H9 (cell line): ENCODE measurements around the gene CCDC34. TPM values are rescaled to one million over a fixed set of nuclear protein-coding genes. Genes with fewer than 3 reads are reported as not detected.

Experiments
- DNase-seq: peaks from one replicate; pipeline ENCODE4 v3.0.0-alpha.2; 2017
- H2AFZ ChIP-seq: one replicate; pipeline ENCODE4 v1.6.1; 2013; ENCODE audit warnings: mild to moderate bottlenecking, low read length, control low read depth, moderate library complexity
- H2AK5ac ChIP-seq: 2 replicates; pipeline ENCODE4 v1.6.1; 2013; ENCODE audit warnings: low read length, control low read depth, mixed read lengths; ENCODE audit not compliant: insufficient read length
- H2BK120ac ChIP-seq: one replicate; pipeline ENCODE4 v1.6.1; 2013; ENCODE audit warnings: low read depth, mild to moderate bottlenecking, low read length, control low read depth, inconsistent platforms; ENCODE audit not compliant: poor library complexity, severe bottlenecking
- H2BK12ac ChIP-seq: 2 replicates; pipeline ENCODE4 v1.6.1; 2013; ENCODE audit warnings: low read length, control low read depth, mixed read lengths, low read depth; ENCODE audit not compliant: insufficient read length
- H2BK15ac ChIP-seq: 2 replicates; pipeline ENCODE4 v1.6.1; 2013; ENCODE audit warnings: low read depth, low read length, control low read depth
- H2BK20ac ChIP-seq: one replicate; pipeline ENCODE4 v1.6.1; 2013; ENCODE audit warnings: low read depth, mild to moderate bottlenecking, low read length, control low read depth, inconsistent platforms; ENCODE audit not compliant: poor library complexity, severe bottlenecking
- H2BK5ac ChIP-seq: 2 replicates; pipeline ENCODE4 v1.6.1; 2013; ENCODE audit warnings: low read length, control low read depth, mixed read lengths; ENCODE audit not compliant: insufficient read length
- H3K14ac ChIP-seq: 2 replicates; pipeline ENCODE4 v1.6.1; 2013; ENCODE audit warnings: low read length, control low read depth; ENCODE audit not compliant: insufficient read depth
- H3K18ac ChIP-seq: 2 replicates; pipeline ENCODE4 v1.6.1; 2013; ENCODE audit warnings: low read depth, mild to moderate bottlenecking, mixed read lengths, low read length, control low read depth; ENCODE audit not compliant: insufficient read length
- H3K23ac ChIP-seq: 2 replicates; pipeline ENCODE4 v1.6.1; 2013; ENCODE audit warnings: low read length, control low read depth, mixed read lengths, low read depth; ENCODE audit not compliant: insufficient read length
- H3K23me2 ChIP-seq: 2 replicates; pipeline ENCODE4 v1.6.1; 2013; ENCODE audit warnings: low read depth, mild to moderate bottlenecking, mixed read lengths, low read length, control low read depth; ENCODE audit not compliant: insufficient read length, poor library complexity, severe bottlenecking
- H3K27ac ChIP-seq: 2 replicates; pipeline ENCODE4 v1.5.1; 2013; ENCODE audit warnings: low read length, control low read depth, mixed read lengths, low read depth; ENCODE audit not compliant: insufficient read length
- H3K27me3 ChIP-seq: 2 replicates; pipeline ENCODE4 v1.6.1; 2013; ENCODE audit warnings: low read length, control low read depth, inconsistent platforms; ENCODE audit not compliant: insufficient read depth
- H3K4ac ChIP-seq: 2 replicates; pipeline ENCODE4 v1.6.1; 2013; ENCODE audit warnings: low read depth, mild to moderate bottlenecking, control low read depth, inconsistent platforms, low read length, moderate library complexity
- H3K4me1 ChIP-seq: 2 replicates; pipeline ENCODE4 v1.6.1; 2013; ENCODE audit warnings: low read length, control low read depth, inconsistent platforms; ENCODE audit not compliant: insufficient read depth
- H3K4me2 ChIP-seq: 2 replicates; pipeline ENCODE4 v1.6.1; 2013; ENCODE audit warnings: low read length, control low read depth, mixed read lengths; ENCODE audit not compliant: insufficient read length, insufficient read depth
- H3K56ac ChIP-seq: 2 replicates; pipeline ENCODE4 v1.6.1; 2013; ENCODE audit warnings: low read depth, mild to moderate bottlenecking, mixed read lengths, low read length, control low read depth; ENCODE audit not compliant: insufficient read length
- H3K79me1 ChIP-seq: 2 replicates; pipeline ENCODE4 v1.6.1; 2013; ENCODE audit warnings: low read depth, mild to moderate bottlenecking, moderate library complexity, low read length, control low read depth, inconsistent platforms; ENCODE audit not compliant: insufficient read depth, poor library complexity, severe bottlenecking
- H3K79me2 ChIP-seq: 2 replicates; pipeline ENCODE4 v1.6.1; 2013; ENCODE audit warnings: low read length, control low read depth, inconsistent platforms; ENCODE audit not compliant: insufficient read depth
- H3K9ac ChIP-seq: 2 replicates; pipeline ENCODE4 v1.6.1; 2013; ENCODE audit warnings: low read length, control low read depth, mixed read lengths; ENCODE audit not compliant: insufficient read length; ENCODE audit errors: extremely low read depth
- H3K9me3 ChIP-seq: one replicate; pipeline ENCODE4 v1.6.1; 2013; ENCODE audit warnings: low read depth, low read length, inconsistent platforms; ENCODE audit not compliant: control insufficient read depth
- H3T11ph ChIP-seq: one replicate; pipeline ENCODE4 v1.6.1; 2013; ENCODE audit warnings: mild to moderate bottlenecking, low read length, control low read depth, inconsistent platforms
- H4K20me1 ChIP-seq: one replicate; pipeline ENCODE4 v1.6.1; 2013; ENCODE audit not compliant: control insufficient read depth, insufficient read length, insufficient read depth
- H4K5ac ChIP-seq: 2 replicates; pipeline ENCODE4 v1.6.1; 2013; ENCODE audit warnings: low read depth, mild to moderate bottlenecking, mixed read lengths, low read length, control low read depth; ENCODE audit not compliant: insufficient read length
- H4K8ac ChIP-seq: replicated peaks from 2 replicates; pipeline ENCODE4 v1.6.1; 2013; ENCODE audit warnings: low read length, control low read depth, mixed read lengths, low read depth; ENCODE audit not compliant: insufficient read length
- H4K91ac ChIP-seq: 2 replicates; pipeline ENCODE4 v1.6.1; 2013; ENCODE audit warnings: low read depth, mild to moderate bottlenecking, moderate library complexity, mixed read lengths, low read length, control low read depth; ENCODE audit not compliant: insufficient read length
- H3K27ac Mint-ChIP-seq, 3 experiments: 2 replicates in 2 of 3; 3 replicates in 1 of 3; pipeline ENCODE4 v1.8.0; 2020 to 2021; ENCODE audit warnings: mixed read lengths in 3 of 3, mild to moderate bottlenecking in 1 of 3, moderate library complexity in 1 of 3
- H3K27me3 Mint-ChIP-seq: 2 replicates; pipeline ENCODE4 v1.8.0; 2021; ENCODE audit warnings: low read depth, mild to moderate bottlenecking, moderate library complexity, mixed read lengths
- H3K36me3 Mint-ChIP-seq, 3 experiments: 2 replicates in 2 of 3; 3 replicates in 1 of 3; pipeline ENCODE4 v1.8.0; 2020 to 2021; ENCODE audit warnings: low read depth in 3 of 3, mixed read lengths in 3 of 3; ENCODE audit not compliant: insufficient read depth in 1 of 3
- H3K4me1 Mint-ChIP-seq, 2 experiments: 2 replicates each; pipeline ENCODE4 v1.8.0; 2020; ENCODE audit warnings: mixed read lengths in 2 of 2
- H3K4me3 Mint-ChIP-seq, 2 experiments: 2 replicates in 1 of 2; 3 replicates in 1 of 2; pipeline ENCODE4 v1.8.0; 2020 to 2021; ENCODE audit warnings: mild to moderate bottlenecking in 2 of 2, mixed read lengths in 2 of 2, moderate library complexity in 1 of 2
- H3K9me3 Mint-ChIP-seq, 2 experiments: 2 replicates in 1 of 2; 3 replicates in 1 of 2; pipeline ENCODE4 v1.8.0; 2020; ENCODE audit warnings: mild to moderate bottlenecking in 2 of 2, mixed read lengths in 2 of 2, moderate library complexity in 1 of 2
- WGBS: extraction: QIAGEN DNeasy Blood & Tissue Kit; methylation state at CpG from one replicate; pipeline ENCODE4 v1.1.7; 2013; ENCODE audit warnings: missing lambda C conversion rate, low lambda C conversion rate, mixed read lengths; ENCODE audit not compliant: insufficient read length; ENCODE audit errors: extremely low coverage; 5-methylcytosine and 5-hydroxymethylcytosine counted together
- total RNA-seq: library from RNA; stranded (reverse); gene quantifications from 2 replicates; pipeline ENCODE4 v1.2.1, GENCODE V29; 2021
- TF ChIP-seq, protein P1 (sequence below): fragments of 200-600 bp; sonication (generic); conservative IDR thresholded peaks from 3 replicates; pipeline ENCODE4 v1.8.0; 2021; ENCODE audit warnings: antibody characterized with exemption, mild to moderate bottlenecking

The CCDC34 gene
- total RNA-seq, 1 experiment from 2014 or later = 25.2 TPM

DNA sequence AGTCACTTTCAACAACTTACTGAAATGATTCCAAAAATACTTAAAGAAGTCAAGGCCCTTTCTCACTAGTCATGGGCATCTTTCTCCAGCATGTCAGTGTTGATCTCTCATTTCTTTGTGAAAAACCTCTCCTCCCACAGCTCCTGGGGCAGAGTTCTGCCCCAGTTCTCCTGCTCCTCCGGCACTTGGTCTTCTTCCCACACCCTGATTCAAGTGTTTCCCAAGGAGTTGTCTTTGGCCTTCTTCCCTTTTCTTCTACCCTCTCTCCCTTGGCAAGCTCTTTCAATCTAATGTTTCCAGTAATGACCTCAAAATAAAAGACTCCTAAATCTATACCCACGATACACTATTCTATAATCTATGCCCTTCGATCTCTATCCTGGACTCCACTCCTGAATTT lies 42.1 kb upstream of the CCDC34 start:
- H3K36me3 Mint-ChIP-seq = peaks cover 2 to 37% (median 19%) of the 10 kb centered on the region in 3 experiments; a peak in 6 of 7 replicates
- Histone ChIP-seq H2BK5ac (no peak overlapping the region), H2BK12ac (no peak overlapping the region), H3T11ph (no peak overlapping the region), H3K18ac (no peak overlapping the region), H4K5ac (no peak overlapping the region), H2BK20ac (no peak overlapping the region), H3K9me3 (no peaks in the 10 kb centered on the region), H3K9ac (no peak overlapping the region), H4K20me1 (no peaks in the 10 kb centered on the region), H4K91ac (no peak overlapping the region), H3K23me2 (no peaks in the 10 kb centered on the region), H3K79me2 (no peaks in the 10 kb centered on the region; the same call in 1 of the 2 replicates), H3K27ac (no peak overlapping the region), H2AFZ (no peak overlapping the region), H3K23ac (no peak overlapping the region), H3K4ac (no peak overlapping the region), H4K8ac (no peak overlapping the region), H3K56ac (no peak overlapping the region), H3K27me3 (no peaks in the 10 kb centered on the region), H2AK5ac (no peak overlapping the region), H3K79me1 (peaks cover 2% of the 10 kb centered on the region), H3K14ac (no peak overlapping the region), H3K4me2 (no peak overlapping the region), H2BK120ac (no peak overlapping the region), H3K4me1 (0 out of 2 replicates have a peak, but pooled peaks cover 2% of the 10 kb centered on the region), H2BK15ac (no peak overlapping the region)
- no peaks in the 10 kb centered on the region for H3K27me3 Mint-ChIP-seq
- H3K4me1 Mint-ChIP-seq = peaks cover 0 to 7% of the 10 kb centered on the region in 2 experiments; a peak in 2 of 4 replicates
- no peak for DNase-seq
- H3K4me3 Mint-ChIP-seq = no peak overlapping the region
- 100% methylated on average over 1 of the region's 3 CpGs for WGBS
- H3K9me3 Mint-ChIP-seq = no peaks in the 10 kb centered on the region
- H3K27ac Mint-ChIP-seq = no peak overlapping the region
- TF ChIP-seq, protein P1, sequence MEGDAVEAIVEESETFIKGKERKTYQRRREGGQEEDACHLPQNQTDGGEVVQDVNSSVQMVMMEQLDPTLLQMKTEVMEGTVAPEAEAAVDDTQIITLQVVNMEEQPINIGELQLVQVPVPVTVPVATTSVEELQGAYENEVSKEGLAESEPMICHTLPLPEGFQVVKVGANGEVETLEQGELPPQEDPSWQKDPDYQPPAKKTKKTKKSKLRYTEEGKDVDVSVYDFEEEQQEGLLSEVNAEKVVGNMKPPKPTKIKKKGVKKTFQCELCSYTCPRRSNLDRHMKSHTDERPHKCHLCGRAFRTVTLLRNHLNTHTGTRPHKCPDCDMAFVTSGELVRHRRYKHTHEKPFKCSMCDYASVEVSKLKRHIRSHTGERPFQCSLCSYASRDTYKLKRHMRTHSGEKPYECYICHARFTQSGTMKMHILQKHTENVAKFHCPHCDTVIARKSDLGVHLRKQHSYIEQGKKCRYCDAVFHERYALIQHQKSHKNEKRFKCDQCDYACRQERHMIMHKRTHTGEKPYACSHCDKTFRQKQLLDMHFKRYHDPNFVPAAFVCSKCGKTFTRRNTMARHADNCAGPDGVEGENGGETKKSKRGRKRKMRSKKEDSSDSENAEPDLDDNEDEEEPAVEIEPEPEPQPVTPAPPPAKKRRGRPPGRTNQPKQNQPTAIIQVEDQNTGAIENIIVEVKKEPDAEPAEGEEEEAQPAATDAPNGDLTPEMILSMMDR = no peak
